OCI-LY3 (cell line): ENCODE results near the gene TBC1D1.

ENCODE experiments used
- CTCF ChIP-seq: fragments of 200-600, 300-600 bp; sonication (generic); IDR thresholded peaks from 2 replicates; pipeline ENCODE4 v1.5.1; 2014; ENCODE audit warnings: antibody characterized with exemption, low read length, low read depth
- EZH2phosphoT487 ChIP-seq: fragments of 200-600 bp; shearing (Covaris generic); IDR thresholded peaks from 2 replicates; pipeline ENCODE4 v1.6.1; 2018; ENCODE audit warnings: antibody characterized with exemption, mixed run types, low read depth

DNA sequence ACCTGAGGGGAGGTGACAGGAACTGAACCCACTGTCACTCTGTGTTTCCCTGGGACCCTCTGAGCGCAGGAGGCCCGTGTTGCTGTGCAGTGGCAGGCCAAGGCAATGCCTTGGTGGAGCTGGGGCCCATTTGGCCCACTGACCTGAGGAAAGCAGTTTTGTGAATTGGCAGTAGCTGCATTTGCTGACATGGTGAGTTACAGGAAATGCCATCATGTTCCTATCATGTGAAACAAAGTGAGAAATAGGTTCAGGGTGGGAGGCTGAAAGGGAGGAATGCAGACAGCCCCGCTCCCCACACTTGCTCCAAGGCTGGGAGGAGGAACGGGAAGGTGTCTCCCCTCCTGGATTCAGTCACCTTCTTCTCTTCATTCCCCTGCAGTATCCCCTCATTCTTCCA, 215.4 kb downstream of the TBC1D1 start:
- no peak for TF ChIP-seq CTCF
- no peak for TF ChIP-seq EZH2phosphoT487
